Activated CD4-positive, alpha-beta T cell treated with anti-CD3 and anti-CD28 coated beads for 36 hours (primary cell): Measurements from ENCODE around the gene RPTOR. TPM values are rescaled to one million over a fixed set of nuclear protein-coding genes. Genes with fewer than 3 reads are reported as not detected.

ENCODE experiments used
- ATAC-seq: fragments of 200-7000 bp; cut with Tn5 transposase; one replicate; pipeline ENCODE4 v1.10.0; 2021; ENCODE audit warnings: mild to moderate bottlenecking, moderate library complexity
- CTCF ChIA-PET: fragments of 350-600 bp; sonication (Branson Sonifier 250); formaldehyde crosslinking; loops from one replicate; lab custom pipeline; 2021; ENCODE audit warnings: antibody characterized with exemption; lab: Charles Lee
- POLR2A ChIA-PET: fragments of 350-600 bp; sonication (Branson Sonifier 250); formaldehyde crosslinking; loops from one replicate; lab custom pipeline; 2021; ENCODE audit warnings: antibody characterized with exemption, inconsistent platforms; lab: Charles Lee
- DNase-seq: peaks from one replicate; pipeline ENCODE4 v3.0.0-alpha.2; 2020
- H3K27ac Mint-ChIP-seq: one replicate; pipeline ENCODE4 v1.8.0; 2021; ENCODE audit warnings: mixed read lengths
- H3K27me3 Mint-ChIP-seq: one replicate; pipeline ENCODE4 v1.8.0; 2021; ENCODE audit warnings: mixed read lengths
- H3K36me3 Mint-ChIP-seq: one replicate; pipeline ENCODE4 v1.8.0; 2021; ENCODE audit warnings: low read depth, mixed read lengths
- H3K4me1 Mint-ChIP-seq: one replicate; pipeline ENCODE4 v1.8.0; 2021; ENCODE audit warnings: mixed read lengths
- H3K4me3 Mint-ChIP-seq: one replicate; pipeline ENCODE4 v1.8.0; 2021; ENCODE audit warnings: mild to moderate bottlenecking, moderate library complexity, mixed read lengths
- H3K9me3 Mint-ChIP-seq: one replicate; pipeline ENCODE4 v1.8.0; 2021; ENCODE audit warnings: low read depth, mixed read lengths
- intact Hi-C, 2 experiments: fragments of 100-400 bp; cut with DNase I in 1 of 2; cut with micrococcal nuclease in 1 of 2; formaldehyde crosslinking; loops; one replicate each; pipeline versions ENCODE4 v1.14.2 to v1.15.1; 2022 to 2024; cut with DNase I, micrococcal nuclease
- total RNA-seq, 2 experiments: library from RNA; stranded (reverse); gene quantifications; one replicate each; pipeline ENCODE4 v1.2.3, GENCODE V29; 2021

Gene RPTOR
- total RNA-seq, 2 experiments from 2014 or later = 48.6 to 58.1 TPM

DNA sequence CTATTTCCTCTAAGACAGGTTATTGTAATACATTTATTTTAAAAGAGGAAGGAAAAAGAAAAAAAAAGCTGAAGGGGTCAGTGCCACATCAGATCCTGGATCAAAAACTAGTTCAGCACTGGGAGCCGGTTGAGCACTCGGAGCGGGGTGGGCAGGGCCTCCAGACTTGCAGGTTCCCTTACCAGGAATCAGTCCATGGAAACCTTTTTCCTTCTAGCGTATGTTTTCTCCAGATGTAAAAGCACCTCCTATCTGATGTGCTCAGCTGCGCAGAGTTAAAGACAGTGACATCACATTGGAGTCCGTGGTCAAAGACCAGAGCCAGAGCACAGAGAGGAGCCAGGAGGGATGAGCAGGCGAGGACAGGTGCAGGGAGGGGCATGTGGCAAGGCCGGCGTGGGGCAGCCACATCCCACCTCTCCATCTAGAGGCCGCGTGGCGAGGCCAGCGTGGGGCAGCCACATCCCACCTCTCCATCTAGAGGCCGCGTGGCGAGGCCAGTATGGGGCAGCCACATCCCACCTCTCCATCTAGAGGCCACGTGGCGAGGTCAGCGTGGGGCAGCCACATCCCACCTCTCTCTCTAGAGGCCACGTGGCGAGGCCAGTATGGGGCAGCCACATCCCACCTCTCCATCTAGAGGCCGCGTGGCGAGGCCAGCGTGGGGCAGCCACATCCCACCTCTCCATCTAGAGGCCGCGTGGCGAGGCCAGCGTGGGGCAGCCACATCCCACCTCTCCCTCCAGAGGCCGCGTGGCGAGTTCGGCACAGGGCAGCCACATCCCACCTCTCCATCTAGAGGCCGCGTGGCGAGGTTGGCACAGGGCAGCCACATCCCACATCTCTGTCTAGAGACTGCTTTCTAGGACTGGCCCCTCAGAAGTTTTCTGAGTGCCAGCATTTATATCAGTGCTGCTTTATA is 280.2 kb downstream of the RPTOR start:
- DNase-seq = no peak
- Mint-ChIP-seq H3K4me3 (no peak overlapping the region), H3K27ac (no peak overlapping the region), H3K9me3 (no peaks in the 10 kb centered on the region), H3K36me3 (peaks cover 32% of the 10 kb centered on the region), H3K4me1 (peaks cover 28% of the 10 kb centered on the region), H3K27me3 (no peaks in the 10 kb centered on the region)
- ATAC-seq = no peak
- CTCF ChIA-PET = interaction anchor here (0.9 kb wide), 1 partner anchor 21 kb away, joined by 3 read pairs; no protein-coding TSS in a partner anchor
- POLR2A ChIA-PET = no interaction called here
- intact Hi-C loops = no loop called here

DNA sequence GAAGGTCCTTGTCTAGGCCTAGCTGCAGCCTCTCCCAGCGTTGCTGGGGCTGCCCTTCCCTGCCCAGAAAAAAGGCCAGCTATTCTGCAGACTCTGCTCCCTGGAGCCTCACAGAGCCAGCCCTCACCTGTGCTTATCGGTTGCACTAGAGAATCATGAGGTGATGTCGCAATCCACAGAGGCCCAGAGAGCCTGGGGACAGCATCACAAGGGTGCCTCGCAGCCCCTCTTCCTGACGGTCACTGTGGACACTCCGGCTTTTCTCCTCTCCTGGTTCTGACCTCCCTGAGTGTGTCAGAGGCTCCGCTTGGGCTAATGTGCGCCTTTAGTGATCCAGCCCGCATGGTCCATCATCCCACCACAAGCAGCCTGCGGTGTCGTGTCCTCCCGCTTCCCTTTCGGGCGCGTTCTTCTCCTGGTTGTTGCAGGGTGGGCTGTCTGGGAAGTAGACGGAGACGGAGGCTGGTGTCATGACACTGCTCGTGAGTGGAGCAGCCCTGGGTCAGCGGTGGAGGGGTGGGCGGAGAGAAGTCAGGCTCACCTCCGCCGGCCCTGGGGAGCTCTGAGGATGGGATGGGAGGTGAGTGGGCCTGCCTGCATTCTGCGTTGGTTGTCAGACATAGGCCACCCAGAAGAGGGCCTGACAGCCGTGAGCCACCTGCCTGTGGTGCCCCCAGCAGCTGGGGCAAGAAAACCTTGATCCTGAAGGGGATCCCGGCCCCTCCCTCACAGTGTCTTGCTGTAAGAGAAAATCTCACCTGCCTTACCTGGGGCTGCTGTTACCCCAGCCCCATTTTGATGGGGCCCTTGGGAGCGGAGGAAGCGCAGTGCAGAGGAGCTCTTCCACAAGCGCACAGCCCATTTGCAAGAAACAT is 281.1 kb downstream of the RPTOR start:
- CTCF ChIA-PET = no interaction called here
- intact Hi-C loops = no loop called here
- ATAC-seq (no peak), DNase-seq (no peak)
- POLR2A ChIA-PET = no interaction called here
- Mint-ChIP-seq H3K27ac (no peak overlapping the region), H3K36me3 (peaks cover 34% of the 10 kb centered on the region), H3K4me1 (peaks cover 26% of the 10 kb centered on the region), H3K9me3 (no peaks in the 10 kb centered on the region), H3K4me3 (no peak overlapping the region), H3K27me3 (no peaks in the 10 kb centered on the region)

DNA sequence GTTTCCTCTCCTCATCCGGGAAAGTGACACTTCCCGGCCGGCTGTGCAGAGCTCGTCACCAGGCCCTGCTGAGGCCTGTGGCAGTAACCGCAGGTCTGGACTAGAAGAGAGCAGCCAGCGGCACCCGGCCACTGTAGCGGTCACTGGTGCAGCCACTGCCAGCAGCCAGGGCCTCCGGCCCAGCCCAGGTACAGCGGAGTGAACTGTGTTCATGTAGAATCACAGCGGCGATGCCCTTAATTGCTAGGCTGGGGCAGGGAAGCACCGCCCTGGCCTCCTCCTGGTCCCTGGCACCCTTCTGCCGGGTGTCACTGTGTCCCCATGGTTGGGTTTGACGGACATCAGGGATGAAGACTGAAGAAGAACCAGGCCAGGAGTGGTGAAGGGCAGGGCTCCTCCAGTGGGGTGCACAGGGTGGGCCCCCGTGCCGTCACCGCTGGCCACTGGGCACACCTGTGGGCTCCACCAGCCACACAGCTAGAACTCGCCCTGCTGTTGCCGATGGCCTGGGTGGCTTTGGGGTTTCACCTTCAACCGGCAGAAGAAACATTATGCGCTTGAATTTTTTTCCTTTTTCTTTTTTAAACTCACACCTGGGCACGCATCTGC is 281.8 kb downstream of the RPTOR start:
- Mint-ChIP-seq H3K27ac (peak overlapping the region; percentile 65), H3K4me3 (no peak overlapping the region), H3K4me1 (peaks cover 32% of the 10 kb centered on the region), H3K27me3 (no peaks in the 10 kb centered on the region), H3K36me3 (peaks cover 33% of the 10 kb centered on the region), H3K9me3 (no peaks in the 10 kb centered on the region)
- DNase-seq (no peak), ATAC-seq (no peak)
- POLR2A ChIA-PET = no interaction called here
- intact Hi-C loops = no loop called here
- CTCF ChIA-PET = interaction anchor here (1.2 kb wide), 1 partner anchor 44 kb away, joined by 3 read pairs; no protein-coding TSS in a partner anchor

DNA sequence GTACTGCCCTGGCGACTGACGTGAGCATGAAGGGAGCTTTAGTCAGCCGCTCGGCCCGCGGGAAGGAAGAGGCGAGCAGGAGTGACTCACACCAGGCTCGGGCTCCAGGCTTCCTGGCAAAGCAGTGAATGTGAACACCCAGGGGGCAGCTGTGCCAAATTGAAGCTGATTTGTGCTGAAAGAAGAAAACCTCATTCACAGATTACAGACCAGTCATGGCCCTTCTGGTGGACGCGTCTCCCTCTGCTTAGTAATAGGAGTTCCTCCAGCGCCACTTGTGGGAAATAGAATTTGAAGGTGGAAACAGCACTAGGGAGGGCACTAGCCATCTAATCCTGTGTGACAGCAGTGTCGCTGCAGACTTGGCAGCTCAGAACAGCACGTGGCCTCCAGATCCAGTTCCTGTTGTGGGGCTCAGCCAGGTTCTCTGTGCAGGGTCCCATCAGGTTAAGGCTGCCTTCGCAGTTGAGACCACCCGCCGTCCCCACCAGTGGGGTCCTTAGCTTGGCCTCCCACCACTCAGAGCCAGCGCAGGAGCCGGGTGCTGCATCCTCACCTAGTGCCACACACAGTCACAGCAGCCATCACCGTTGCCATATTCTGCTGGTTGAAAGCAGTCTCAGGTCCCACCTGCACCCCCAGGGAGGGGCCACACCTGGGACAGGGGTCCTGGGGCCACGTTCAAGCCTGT is 282.5 kb downstream of the RPTOR start:
- ChIA-PET CTCF (interaction anchor here (1.0 to 1.2 kb wide), 2 partner anchors 44 to 102 kb away, joined by 3 to 4 read pairs; no protein-coding TSS in a partner anchor), POLR2A (no interaction called here)
- intact Hi-C loops = no loop called here
- Mint-ChIP-seq H3K4me1 (peaks cover 38% of the 10 kb centered on the region), H3K4me3 (no peak overlapping the region), H3K36me3 (peaks cover 32% of the 10 kb centered on the region), H3K27me3 (no peaks in the 10 kb centered on the region), H3K27ac (peak overlapping the region; percentile 65), H3K9me3 (no peaks in the 10 kb centered on the region)
- peak; percentile 78 for DNase-seq
- peak; percentile 88 for ATAC-seq

DNA sequence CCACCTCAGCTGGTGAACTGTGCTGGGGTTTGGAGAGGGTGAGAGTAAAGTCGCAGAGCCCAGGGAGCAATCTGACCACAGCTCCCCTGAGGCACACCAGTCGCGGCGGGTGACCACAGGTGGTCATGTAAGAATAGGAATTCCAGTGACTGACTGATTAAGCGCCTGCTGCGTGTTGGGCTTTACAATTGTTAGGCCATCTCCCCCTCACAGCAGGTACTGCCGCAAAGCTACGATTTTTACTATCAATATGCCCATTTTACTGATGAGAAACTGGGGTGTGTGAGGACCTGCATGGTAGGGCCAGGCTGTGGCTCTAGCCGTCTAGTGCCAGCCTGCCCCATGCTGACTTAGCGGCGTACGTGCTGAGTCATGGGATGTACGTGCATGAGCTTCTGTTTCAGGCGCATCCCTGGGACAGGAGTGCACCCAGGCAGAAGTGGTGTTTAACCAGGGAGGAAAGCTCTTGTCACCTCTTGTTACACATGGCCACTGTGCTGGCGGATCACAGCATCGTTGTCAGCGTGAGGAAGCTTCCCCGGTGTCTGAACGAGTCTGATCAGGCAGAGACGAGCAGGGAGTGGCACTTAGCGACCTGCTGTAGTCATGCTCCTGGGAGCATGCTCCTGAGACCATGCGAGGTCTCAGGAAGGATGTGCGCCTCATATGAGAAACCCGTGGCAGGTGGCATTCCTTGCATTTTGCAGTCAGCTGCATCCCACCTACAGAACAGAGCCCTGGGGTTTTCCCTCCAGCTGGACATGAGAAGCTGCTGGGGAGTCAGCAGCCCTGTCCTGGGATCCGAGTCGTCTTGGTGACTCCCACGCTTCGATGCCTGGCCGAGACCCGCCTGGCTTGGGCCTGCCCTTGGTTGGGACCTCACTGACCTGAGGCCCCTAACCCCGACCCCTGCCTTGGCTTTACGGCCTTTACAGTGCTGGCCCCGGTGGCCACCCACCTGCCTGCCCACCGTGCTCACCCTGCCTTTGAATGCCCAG is 283.3 kb downstream of the RPTOR start:
- ChIA-PET POLR2A (no interaction called here), CTCF (interaction anchor here (1.0 to 1.2 kb wide), 2 partner anchors 45 to 102 kb away, joined by 3 to 4 read pairs; no protein-coding TSS in a partner anchor)
- no peaks in the 10 kb centered on the region for H3K27me3 Mint-ChIP-seq
- intact Hi-C loops = no loop called here
- peak overlapping the region; percentile 65 for H3K27ac Mint-ChIP-seq
- no peak for DNase-seq
- ATAC-seq = no peak
- peaks cover 40% of the 10 kb centered on the region for H3K4me1 Mint-ChIP-seq
- peaks cover 26% of the 10 kb centered on the region for H3K36me3 Mint-ChIP-seq
- no peaks in the 10 kb centered on the region for H3K9me3 Mint-ChIP-seq
- no peak overlapping the region for H3K4me3 Mint-ChIP-seq

DNA sequence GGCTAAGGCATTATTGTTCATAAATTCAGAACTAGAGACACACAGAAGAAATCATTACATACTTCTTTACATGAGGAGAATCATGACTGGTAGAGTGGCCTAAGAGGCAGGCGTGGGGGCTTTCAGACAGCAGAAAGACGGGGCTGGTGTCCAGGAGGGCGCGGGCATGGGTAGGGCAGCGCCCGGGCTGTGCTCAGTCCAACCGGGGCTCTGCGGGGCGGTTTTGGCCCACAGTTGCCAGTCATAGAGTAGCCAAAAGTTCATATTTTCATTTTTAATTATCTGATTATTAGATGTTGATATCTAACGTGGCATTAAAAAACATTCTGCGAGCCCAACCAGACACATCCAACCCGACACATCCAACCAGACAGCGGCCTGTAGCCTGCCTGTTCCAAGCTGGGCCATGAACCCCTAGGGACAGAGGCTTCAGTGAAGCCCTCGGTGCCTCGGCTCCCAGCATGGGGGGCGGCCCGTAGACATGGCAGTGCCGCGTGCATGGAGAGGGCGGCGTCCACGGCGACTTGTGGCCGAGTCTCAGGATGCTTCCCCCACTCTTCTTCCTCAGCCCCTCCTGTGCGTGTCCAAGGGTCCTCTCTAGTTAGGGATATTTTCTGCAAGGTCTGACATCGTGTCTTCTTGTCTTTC is 284.7 kb downstream of the RPTOR start:
- H3K36me3 Mint-ChIP-seq = peaks cover 23% of the 10 kb centered on the region
- DNase-seq (no peak), ATAC-seq (no peak)
- H3K27me3 Mint-ChIP-seq = no peaks in the 10 kb centered on the region
- intact Hi-C loops = no loop called here
- ChIA-PET CTCF (no interaction called here), POLR2A (no interaction called here)
- no peak overlapping the region for H3K4me3 Mint-ChIP-seq
- H3K4me1 Mint-ChIP-seq = peaks cover 51% of the 10 kb centered on the region
- no peaks in the 10 kb centered on the region for H3K9me3 Mint-ChIP-seq
- H3K27ac Mint-ChIP-seq = no peak overlapping the region

DNA sequence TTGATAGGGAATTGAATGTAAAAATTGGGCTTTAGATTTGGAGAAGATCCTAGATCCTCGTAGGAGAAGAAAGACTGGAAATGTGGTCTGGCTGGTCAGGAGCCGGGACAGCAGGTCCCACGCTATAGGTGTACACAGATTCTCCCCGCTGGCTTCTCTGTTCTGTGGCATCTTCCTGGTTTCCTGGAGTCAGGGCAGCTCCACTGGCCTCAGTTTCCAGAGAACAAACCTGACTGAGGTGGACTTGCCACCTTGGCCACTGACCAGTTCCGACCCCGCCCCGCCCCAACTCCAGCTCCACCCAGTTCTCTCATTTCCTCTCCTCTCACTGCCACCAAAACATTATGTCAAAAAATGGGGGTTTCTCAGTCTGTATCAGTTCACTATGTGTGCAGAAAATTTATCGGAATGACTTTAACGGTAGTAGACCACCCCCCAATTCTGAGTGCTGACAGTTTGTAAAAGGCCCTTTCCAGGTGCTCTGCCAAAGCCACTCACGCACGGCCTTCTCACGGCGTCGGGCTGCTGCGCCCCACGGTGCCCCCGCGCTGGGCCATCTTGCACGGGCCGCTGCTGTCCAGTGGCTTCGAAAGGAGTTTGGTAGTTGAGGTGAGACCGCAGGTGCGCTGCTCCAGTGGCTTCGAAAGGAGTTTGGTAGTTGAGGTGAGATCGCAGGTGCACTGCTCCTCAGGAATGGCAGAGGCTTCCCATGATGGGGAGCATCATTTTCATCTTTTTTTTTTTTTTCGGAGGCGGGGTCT is 285.6 kb downstream of the RPTOR start:
- no peak for ATAC-seq
- CTCF ChIA-PET = interaction anchor here (1.2 kb wide), 1 partner anchor 12 kb away, joined by 3 read pairs; no protein-coding TSS in a partner anchor
- Mint-ChIP-seq H3K36me3 (peaks cover 20% of the 10 kb centered on the region), H3K27ac (no peak overlapping the region), H3K9me3 (no peaks in the 10 kb centered on the region), H3K4me3 (no peak overlapping the region), H3K4me1 (peaks cover 56% of the 10 kb centered on the region), H3K27me3 (no peaks in the 10 kb centered on the region)
- intact Hi-C loops = no loop called here
- DNase-seq = no peak
- POLR2A ChIA-PET = no interaction called here

DNA sequence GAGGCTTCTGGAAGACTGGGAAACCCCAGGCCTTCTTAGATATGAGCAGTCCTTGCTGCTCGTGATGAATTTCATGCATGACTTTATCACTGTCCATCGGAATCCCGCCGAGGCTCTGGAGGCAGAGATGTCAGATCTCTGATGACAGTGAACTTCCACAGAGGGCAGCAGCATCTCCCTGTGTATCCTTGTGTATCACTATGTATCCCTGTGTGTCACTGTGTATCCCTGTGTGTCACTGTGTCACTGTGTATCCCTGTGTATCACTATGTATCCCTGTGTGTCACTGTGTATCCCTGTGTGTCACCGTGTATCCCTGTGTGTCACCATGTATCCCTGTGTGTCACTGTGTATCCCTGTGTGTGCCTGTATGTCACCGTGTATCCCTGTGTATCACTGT is 286.9 kb downstream of the RPTOR start:
- CTCF ChIA-PET = no interaction called here
- peaks cover 58% of the 10 kb centered on the region for H3K4me1 Mint-ChIP-seq
- H3K36me3 Mint-ChIP-seq = peaks cover 19% of the 10 kb centered on the region
- DNase-seq (no peak), ATAC-seq (no peak)
- no peaks in the 10 kb centered on the region for H3K9me3 Mint-ChIP-seq
- H3K4me3 Mint-ChIP-seq = peak overlapping the region; percentile 70
- H3K27ac Mint-ChIP-seq = peak overlapping the region; percentile 95
- intact Hi-C loops = no loop called here
- H3K27me3 Mint-ChIP-seq = no peaks in the 10 kb centered on the region
- POLR2A ChIA-PET = no interaction called here

DNA sequence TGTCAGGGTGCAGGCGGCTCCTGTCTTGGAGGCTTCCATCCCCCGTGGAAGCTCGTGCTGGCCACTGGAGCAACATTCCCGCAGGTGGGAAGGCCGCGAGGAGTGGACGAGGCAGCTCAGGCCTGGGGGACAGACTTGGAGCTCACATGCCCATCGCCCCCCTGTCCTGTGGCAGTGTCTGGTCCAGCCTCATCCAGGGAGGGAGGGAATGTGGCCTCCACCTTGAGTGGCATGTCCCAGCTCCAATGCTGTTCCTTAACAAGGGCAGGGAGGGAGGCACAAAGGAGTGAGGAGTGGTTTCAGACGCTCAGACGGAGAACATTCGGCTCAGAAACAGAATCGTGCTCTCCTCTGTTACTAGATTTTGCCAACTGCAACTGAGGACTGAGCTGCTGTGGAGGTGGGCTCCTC is 287.6 kb downstream of the RPTOR start:
- Mint-ChIP-seq H3K4me3 (peak overlapping the region; percentile 70), H3K27ac (peak overlapping the region; percentile 95), H3K27me3 (no peaks in the 10 kb centered on the region), H3K36me3 (peaks cover 19% of the 10 kb centered on the region), H3K4me1 (peaks cover 51% of the 10 kb centered on the region), H3K9me3 (no peaks in the 10 kb centered on the region)
- CTCF ChIA-PET = interaction anchor here (1.1 to 2.2 kb wide), 3 partner anchors 22 to 69 kb away, joined by 3 to 9 read pairs (median 3); no protein-coding TSS in a partner anchor
- POLR2A ChIA-PET = interaction anchor here (0.6 to 1.1 kb wide), 2 partner anchors 226 to 696 kb away, joined by 3 to 4 read pairs; no protein-coding TSS in a partner anchor
- intact Hi-C loops = loop anchor here in 1 of 2 experiments (2.0 kb wide), 2 partner anchors 39 to 71 kb away; no protein-coding TSS in a partner anchor
- no peak for ATAC-seq
- peak; percentile 22 for DNase-seq
